Activated CD4-positive, alpha-beta T cell treated with anti-CD3 and anti-CD28 coated beads, Interleukin-2, amount 50 U/mL, for 24 hours (primary cell): ENCODE results near the gene TMEM242.
"Not testable (repeated sequence)": the region's sequence is repeated elsewhere in the genome, so short reads cannot be mapped to it uniquely, and the experiment has no call there.

Experiments
- DNase-seq, 2 donors: peaks; one replicate each; pipeline ENCODE4 v3.0.0-alpha.2; 2020; ENCODE audit warnings: low read depth in 1 of 2, low spot score in 1 of 2

TMEM242 gene

DNA sequence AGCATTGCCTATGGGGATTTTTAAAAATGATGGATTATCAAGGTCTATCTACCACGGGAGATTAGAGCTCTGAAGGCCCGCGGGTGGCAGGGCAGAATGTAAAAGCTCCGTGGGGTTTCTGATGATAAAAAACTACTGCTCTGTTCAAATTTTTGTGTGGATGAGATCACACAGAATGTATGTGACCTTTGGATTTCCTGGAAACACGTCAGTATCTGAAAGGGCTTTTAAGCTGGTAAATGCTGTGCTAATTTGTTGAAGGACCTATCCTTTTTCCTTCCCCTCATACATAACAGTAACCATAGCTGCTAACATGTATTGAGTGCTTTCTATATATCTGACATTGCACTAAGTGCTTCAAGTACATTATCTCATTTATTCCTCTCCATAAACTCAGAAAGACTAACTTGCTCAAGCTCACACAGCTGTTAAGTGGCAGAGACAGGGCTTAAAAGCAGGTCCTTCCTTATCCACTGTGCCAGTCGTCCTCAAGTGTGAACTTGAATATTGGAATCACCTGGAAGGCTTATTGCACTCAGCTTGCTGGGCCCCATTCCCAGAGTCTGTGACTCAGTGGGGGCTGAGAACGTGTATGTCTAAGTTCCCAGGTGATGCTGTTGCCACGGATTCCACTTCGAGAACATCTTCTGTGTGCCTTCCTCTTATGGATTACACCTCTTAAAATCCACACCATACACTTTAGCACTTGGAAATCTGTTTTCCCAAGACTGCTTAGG is 1.9 kb upstream of the TMEM242 start:
- DNase-seq, result no peak

DNA sequence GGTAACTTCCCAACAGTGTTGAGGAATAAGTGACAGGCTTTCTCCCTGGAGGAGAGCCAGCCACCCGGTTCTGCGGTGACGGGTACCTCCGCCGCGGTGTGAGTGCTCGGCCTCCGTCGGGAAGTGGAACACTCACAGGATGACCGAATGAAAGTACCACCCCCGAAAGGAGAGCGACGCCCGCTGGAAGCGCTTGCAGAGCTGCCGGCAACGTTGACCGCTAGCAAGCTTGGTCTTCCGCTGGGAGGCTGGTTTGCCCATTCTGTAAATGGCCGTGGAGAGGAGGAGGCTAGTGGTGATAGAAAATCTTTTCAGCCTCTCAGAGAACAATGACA is 614 bp upstream of the TMEM242 start:
- DNase-seq, result peak; percentile 2

DNA sequence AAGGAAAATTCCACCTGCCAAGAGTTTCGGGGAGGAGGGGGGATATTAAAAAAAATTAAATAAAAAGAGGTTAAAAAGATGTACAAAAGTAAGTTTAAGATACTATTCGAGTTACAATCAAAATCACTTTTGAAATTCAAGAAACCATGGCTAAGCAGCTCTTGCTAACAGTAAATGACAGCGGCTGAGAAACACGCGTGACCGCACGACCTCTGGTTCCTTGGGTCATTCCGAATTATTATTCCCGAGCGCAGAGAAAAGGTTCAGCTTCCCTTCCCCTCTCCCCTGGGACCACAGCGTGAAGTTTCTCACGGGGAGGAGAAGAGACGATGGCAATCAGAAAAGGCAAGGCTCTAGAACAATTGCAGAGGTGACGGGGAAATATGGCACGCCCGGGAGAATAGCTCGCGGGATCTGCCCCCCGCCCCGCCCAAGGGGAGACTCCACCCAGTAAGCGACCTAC is 496 bp downstream of the TMEM242 start:
- no peak for DNase-seq

DNA sequence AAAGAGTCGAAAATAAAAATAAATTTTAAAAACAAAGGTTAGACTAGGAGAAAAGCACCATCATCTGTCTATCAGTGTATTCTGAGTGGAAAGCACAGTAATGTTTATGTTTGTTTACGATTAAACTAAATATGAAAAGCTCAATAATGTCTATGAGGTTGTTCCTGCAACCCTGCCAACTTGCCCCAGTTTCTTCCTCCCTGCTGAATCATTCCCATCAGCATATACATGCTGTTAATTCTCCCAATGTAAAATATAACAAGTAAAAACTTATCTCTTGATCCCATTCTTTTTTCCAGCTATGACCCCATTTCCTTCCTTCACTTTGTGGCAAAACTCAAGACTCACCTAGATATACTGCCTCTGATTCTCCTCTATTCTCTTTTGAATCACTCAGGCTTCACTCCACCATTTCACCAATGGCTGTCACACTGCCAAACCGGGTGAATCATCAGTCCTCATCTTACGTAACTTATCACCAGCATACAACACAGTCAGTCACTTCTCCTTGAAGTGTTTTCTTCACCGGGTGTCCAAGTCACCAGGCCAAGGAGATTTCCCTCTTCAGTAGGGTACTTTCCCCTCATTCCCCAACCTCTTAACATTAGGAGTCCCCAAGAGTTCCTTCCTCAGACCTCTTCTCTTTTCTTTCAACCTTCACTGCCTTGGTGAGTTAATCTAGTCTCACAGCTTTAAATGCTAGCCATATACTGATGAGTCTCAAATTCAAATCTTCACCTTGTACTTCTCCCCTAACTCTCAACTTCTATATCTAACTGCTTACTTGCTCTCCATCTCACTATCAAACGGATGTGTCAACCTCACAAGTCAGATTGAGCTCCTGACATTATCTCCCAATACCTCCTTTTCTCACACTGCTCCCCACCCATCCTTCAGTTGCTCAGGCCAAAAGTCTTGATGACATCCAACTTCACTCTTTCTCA is 6.2 kb downstream of the TMEM242 start:
- no peak for DNase-seq

DNA sequence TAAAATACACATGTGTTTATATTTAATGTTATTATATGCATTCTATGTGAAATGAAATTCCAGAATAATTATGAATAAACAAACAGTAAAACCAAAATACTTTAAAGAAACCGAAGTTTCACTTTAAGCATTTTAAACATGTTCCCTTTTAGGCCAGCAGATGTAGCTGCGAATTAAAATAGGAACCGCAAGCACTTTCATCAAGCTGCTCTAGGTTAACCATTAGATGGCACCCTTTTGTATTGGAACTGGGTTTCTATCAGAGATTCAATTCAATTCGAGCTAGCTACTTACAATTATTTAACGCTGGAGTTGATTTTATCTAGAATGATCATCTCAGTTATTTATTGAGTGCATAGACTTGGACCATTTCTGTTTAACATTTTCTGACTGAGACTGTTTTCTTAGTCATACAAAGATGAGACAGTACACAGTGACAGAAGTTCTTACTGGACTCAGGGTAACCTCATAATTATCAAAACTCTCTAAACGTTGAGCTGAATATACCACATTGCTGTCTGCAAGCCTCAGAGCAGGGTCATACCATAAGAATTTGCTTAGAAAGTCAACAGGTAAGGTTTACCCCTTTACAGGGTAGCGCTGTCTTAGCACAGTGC is 8.5 kb downstream of the TMEM242 start:
- peak in 1 of 2 donors; percentile 33 for DNase-seq

DNA sequence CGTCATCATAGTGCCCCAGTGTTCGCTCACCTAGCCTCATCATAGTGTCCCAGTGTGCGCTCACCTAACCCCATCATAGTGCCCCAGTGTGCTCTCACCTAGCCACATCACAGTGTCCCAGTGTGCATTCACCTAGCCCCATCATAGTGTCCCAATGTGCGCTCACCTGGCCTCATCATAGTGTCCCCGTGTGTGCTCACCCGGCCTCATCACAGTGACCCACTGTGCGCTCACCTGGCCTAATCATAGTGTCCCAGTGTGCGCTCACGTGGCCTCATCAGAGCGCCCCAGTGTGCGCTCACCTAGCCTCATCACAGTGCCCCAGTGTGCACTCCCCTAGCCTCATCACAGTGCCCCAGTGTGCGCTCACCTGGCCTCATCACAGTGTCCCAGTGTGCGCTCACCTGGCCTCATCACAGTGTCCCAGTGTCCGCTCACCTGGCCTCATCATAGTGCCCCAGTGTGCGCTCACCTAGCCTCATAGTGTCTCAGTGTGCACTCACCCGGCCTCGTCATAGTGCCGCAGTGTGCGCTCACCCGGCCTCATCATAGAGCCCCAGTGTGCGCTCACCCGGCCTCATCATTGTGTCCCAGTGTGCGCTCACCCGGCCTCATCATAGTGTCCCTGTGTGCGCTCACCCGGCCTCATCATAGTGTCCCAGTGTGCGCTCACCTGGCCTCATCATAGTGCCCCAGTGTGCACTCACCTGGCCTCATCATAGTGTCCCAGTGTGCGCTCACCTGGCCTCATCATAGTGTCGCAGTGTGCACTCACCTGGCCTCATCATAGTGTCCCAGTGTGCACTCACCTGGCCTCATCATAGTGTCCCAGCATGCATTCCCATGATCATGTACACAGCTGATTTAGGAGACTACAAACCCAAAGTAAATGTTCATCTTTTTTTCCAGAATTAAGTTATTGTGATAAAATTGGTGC is 9.5 kb downstream of the TMEM242 start:
- no peak for DNase-seq

DNA sequence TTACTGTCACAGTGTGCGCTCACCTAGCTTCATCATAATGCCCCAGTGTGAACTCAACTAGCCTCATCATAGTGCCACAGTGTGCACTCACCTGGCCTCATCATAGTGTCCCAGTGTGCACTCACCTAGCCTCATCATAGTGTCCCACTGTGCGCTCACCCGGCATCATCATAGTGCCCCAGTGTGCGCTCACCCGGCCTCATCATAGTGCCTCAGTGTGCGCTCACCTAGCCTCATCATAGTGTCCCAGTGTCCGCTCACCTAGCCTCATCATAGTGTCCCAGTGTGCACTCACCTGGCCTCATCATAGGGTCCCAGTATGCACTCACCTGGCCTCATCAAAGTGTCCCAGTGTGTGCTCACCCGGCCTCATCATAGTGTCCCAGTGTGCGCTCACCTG is 10.6 kb downstream of the TMEM242 start:
- DNase-seq, result no peak

DNA sequence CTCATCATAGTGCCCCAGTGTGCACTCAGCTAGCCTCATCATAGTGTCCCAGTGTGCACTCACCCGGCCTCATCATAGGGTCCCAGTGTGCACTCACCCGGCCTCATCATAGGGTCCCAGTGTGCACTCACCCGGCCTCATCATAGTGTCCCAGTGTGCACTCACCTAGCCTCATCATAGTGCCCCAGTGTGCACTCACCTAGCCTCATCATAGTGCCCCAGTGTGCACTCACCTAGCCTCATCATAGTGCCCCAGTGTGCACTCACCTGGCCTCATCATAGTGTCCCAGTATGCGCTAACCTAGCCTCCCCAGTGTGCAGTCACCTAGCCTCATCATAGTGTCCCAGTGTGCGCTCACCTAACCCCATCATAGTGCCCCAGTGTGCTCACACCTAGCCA is 12.6 kb downstream of the TMEM242 start:
- not testable (repeated sequence) for DNase-seq

DNA sequence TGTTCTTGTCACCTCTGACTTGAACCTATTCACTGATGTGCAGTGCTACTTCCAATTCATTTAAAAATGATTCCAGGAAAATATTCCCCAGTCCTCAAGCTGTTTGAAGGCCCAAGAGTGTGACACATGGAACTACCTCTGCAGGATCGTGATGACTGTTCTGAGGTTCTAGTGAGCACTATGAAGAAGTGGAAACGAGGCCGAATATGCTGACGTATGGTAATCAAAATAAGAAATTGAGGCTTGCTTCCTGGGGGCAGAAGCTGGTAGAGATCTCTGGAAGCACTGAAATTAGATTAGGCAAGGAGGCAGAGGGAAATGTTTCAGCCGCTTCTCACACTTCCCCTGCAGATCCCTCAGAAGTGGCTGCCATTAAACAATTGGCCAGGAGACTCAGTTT is 15.7 kb downstream of the TMEM242 start:
- DNase-seq, result no peak

DNA sequence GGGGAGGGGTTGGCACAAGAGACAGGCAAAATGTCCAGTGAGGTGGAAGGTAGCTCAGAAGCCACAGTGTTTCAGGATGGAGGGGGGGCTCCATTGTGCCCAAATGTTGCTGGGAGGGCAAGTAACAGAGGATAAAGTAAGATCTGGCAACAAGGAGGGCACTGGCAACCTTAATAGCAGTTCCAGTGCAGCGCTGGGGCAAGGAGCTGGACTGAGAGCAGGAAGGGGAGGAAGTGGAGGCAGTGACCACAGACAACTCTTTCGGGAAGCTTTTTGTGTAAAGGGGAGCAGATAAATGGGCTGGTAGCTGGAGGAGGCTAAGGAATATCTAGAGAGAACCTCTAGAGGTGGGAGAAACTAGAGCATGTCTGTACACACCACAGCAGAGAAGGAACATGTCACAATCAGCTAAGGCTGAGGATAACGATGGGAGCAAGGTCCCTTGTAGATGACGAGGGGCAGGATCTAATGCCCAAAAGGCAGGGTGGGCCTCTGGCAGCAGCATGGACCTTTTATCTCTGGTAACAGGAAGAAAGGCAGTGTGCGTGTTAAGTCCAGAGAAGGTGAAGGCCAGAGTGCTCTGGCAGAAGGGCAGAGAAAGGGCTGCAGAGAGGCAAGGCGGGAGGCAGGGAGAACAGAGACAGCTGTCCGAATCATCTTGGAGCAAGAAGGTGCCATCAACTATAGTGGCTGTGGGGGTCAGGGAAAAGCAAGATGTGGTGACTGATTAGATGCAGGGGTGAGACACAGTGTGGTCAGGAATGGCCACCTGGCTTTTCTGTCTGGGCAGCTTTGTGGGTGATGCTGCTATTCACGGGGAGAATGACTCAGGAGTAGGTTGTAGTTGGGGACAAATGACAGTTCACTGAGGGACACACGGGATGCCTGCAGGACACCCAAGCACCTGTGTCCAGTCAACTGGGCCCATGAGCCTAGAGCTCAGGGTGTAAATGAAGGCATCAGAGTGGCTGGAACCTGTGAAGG is 17.4 kb downstream of the TMEM242 start:
- no peak for DNase-seq

DNA sequence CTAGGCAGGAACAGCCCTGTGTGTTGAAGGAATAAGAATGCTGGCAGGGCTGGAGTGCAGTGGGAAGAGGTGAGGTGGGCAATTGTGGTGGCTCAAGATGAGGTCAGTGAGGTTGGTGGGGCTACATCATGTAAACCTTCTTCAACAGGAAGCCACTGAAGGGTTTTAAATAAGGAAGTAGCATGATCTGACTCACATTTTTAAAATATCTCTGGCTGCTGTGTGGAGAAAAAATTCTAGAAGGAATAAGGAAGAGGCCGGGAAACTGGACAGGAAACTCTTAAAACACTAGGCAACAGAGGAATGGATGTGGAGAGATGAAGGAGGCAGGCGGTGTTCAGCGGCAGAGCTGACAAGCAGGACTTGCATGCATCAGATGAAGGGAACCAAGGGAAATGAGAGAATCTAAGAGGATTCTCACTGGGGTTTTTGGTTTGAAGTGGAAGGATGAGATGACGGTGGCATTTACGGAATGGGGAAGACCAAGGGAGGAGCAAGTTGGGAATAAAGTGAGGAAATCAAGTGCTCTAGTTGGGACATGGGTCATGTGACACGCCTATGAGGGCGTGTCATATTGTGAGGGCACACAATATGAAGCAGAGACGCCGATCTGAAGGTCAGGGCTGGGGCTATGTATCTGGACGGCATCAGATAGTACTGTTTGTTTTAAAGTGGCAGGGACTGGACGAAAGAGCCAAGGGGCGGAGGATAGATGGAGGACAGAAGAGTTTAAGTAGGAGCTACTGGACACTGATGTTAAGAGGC is 18.2 kb downstream of the TMEM242 start:
- DNase-seq, result no peak

DNA sequence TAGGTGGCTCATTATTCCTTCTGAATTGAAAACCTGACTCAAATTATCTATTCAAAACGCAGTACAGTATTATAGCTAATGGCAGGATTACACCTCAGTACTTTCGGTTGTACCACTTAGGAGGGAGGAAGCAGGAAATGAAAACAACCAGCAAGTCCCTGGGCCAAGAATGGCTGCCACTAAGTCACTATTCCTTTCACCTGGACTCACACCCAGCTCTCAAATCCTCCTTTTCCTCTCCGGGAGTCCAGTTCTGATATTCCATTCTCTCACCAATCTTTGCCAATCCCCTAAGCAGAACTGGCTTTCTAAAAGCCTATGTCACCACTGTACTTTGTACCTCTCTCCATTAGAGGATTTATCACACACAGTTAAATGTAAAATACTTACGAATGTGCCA is 20.6 kb downstream of the TMEM242 start:
- no peak for DNase-seq

DNA sequence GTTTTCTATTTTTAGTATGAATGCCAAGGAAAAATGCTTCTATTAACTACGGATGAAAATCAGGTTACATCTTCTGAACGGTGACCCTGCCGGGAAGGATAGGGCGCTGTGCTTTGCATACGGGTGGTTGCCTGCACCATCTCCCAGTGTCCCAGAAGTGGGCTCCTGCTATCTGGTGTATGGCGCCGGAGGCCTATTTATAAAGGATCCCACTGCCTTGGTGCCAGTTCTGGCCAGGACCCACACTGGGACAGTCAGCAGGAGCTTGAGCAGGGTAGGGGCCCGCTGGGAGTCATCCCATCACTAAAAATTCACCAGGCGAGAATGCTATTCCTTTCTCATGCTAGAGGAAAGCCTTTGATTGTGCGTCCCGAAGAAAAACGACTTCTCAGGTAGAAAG is 22.9 kb downstream of the TMEM242 start:
- DNase-seq, result no peak

DNA sequence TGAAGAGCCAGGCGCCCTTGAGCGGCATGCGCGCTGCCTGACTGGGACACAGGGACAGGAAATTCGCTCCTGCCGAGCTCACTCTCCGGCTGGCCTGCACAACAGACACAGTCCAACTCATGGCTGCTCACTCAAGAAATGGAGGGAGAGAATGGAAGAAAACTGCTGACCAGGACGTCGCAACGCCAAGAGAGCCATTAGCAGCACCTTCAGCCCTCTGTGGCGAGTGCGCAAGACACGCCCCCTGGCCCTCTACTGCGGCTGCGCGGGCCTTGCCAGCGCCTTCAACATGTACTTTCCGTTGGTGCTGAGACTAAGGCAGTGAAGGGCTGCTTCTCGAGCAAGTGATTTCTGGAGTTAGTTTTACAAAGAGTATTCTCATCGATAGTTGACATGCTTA is 23.3 kb downstream of the TMEM242 start:
- no peak for DNase-seq

DNA sequence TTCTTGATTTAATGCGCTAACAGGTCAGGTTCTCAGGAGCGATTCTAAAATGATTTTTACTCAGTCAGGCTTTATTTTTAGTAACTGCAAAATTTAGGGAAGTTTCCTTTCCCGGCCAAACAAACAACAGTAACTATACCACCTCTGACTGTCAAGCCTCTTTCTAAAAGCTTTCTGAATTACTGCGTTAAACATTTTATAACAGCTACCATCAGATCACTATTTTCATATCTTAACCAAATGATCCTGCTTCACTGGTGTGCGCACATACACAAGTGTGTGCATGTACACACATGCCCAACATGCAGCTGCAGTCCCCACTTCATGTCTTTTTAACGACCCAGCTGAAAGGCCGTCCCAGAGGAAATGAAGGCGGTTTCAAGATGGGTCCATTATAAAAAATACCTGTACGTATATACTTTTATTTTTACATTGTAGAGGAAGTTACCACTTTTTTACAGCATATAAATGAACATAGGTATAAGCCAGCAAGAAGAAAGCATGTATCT is 25.0 kb downstream of the TMEM242 start:
- DNase-seq, result no peak

DNA sequence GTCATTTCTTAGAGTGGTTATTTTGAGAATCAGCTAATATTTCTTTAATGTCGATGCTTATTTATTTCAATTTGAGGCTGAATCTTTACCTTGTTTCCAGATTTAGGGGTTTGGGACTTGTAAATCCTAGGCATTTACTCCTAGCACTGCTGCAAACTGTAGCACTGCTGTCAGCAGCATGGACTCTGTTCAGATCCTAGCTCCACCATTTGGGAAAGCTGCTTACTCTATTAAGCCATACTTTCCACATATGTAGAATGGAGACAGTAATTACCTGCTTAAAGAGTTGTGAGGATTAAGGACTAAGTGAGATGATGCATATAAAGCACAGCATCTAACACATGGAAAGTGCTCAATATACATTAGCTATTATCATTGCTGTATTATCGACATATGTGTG is 28.7 kb downstream of the TMEM242 start:
- no peak for DNase-seq

DNA sequence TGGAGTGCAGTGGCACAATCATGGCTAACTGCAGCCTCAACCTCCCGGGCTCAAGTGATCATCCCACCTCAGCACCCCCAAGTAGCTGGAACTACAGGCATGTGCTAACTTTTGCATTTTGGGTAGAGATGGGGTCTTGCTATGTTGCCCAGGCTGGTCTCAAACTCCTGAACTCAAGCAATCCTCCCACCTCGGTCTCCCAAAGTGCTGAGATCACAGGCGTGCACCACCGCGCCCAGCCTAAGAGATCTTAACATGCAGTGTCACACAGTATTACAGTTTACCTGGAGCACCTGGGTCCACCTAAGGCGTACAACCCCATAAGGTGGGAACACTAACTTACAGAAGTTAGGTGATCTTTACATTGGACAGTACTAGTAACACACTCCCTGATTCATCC is 29.5 kb downstream of the TMEM242 start:
- no peak for DNase-seq

DNA sequence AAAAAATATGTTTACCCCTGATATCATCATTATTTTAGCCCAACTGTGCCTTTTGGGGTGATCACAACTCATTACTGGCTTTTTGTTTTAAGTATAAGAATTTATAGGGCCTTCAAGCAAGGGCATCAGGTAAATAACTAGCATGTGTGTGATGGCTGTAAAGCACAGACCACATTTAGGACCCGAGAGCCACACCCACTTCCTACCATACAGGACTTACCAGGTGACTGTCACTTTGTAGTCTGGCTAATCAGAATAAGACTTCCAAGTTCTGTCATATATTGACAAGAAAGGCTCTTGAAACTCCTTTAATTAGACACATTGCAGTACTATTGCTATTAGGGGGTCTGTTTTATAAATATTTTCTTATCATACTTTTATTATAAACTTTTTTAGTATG is 31.1 kb downstream of the TMEM242 start:
- no peak for DNase-seq

DNA sequence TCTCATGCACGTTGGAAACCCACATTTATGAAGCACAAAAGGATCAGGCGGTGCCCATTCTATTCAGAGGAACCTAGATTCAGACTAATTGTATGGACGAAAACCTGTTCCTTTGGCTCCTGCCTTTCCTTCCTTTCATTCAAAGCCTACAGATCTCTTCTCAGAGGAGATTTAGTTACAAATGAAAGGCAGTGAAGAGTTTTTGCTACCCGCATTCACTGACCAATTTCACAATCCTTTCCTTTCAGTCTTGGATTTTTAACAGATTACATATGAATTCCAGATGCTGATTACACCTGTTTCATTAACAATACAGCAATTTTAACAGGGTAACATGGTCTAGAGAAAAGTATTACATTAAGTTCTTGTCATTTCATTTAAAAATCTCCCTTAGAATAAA is 32.0 kb downstream of the TMEM242 start:
- DNase-seq, result no peak
